ENCODE measurements around the gene ARRB2. TPM values are rescaled to one million over a fixed set of nuclear protein-coding genes. Genes with fewer than 3 reads are reported as not detected.

The ARRB2 gene
- total and polyA plus RNA-seq, 2 of the 8 experiments (the other 6 are each of a cell fraction or from before 2014, with no cell fraction given) = 72.4 to 101 TPM

DNA sequence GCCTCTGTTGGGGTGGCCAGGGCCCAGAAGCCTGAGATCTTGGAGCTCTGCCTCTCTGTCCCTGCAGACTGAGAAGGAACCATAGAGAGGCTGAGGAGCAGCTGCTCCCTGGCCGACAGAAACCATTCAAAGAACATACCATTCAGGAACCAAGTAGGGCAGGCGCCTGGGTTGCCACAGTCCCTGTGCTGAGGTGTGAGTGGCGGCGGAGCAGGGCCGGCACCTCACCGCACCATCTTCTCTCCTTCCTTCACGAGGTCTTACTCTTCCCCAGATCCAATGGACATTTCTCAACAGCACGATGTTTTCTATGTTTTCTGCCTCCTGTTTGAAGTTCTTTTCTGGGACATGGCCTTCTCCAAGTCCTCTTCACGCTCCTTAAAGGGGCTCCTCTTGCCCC is 46.2 kb upstream of the ARRB2 start:
- no peaks in the 10 kb centered on the region for H3K23me2 ChIP-seq (ENCODE audit: low read depth, low read length)
- CTCF ChIA-PET (ENCODE audit: partially characterized antibody) = interaction anchor here (0.5 to 1.2 kb wide), 4 partner anchors 9 to 414 kb away, joined by 3 to 4 read pairs (median 3); no protein-coding TSS in a partner anchor
- no peak overlapping the region for H3K56ac ChIP-seq (replicated peaks; ENCODE audit: insufficient read length, low read depth, low read length)
- TF ChIP-seq EGR1 (IDR thresholded peaks at IDR 0.05; ENCODE audit: borderline replicate concordance, low read depth, low read length) = no peak
- TF ChIP-seq SP4 (IDR thresholded peaks at IDR 0.05; ENCODE audit: low read length) = no peak
- no peak for TF ChIP-seq CTBP2 (IDR thresholded peaks at IDR 0.05; ENCODE audit: borderline replicate concordance, insufficient read depth, insufficient read length, low read length)
- TF ChIP-seq CHD2 (IDR thresholded peaks at IDR 0.05; ENCODE audit: low read length) = no peak
- no peak for TF ChIP-seq GTF2F1 (IDR thresholded peaks at IDR 0.05; ENCODE audit: borderline replicate concordance, low read depth, low read length)
- TF ChIP-seq NRF1 (IDR thresholded peaks at IDR 0.05; ENCODE audit: low read depth, low read length) = no peak
- no peak for TF ChIP-seq SAP30 (IDR thresholded peaks at IDR 0.05; ENCODE audit: insufficient read depth, insufficient replicate concordance, low read length)
- TF ChIP-seq ASH2L (IDR thresholded peaks at IDR 0.05; ENCODE audit: low read length) = no peak
- no peak for TF ChIP-seq SIRT6 (IDR thresholded peaks at IDR 0.05; ENCODE audit: low read length)
- no peak for TF ChIP-seq TCF12 (IDR thresholded peaks at IDR 0.05; ENCODE audit: low read depth, low read length)
- no peak for TF ChIP-seq NANOG (IDR thresholded peaks at IDR 0.05; ENCODE audit: insufficient read depth, low read depth, low read length, poor library complexity, severe bottlenecking)

More for the DNA sequence above, 46.2 kb upstream of the ARRB2 start:
- no peak overlapping the region for H3K4ac ChIP-seq (replicated peaks; ENCODE audit: insufficient read length, low read depth, low read length)
- H3K79me1 ChIP-seq (ENCODE audit: low read depth, low read length) = no peaks in the 10 kb centered on the region
- no peak overlapping the region for H3K14ac ChIP-seq (ENCODE audit: insufficient read length)
- H2BK5ac ChIP-seq (ENCODE audit: low read depth, low read length) = no peak overlapping the region
- no peak overlapping the region for H3K4me2 ChIP-seq (ENCODE audit: insufficient read depth in 1 of 2, low read depth in 2 of 2, low read length in 2 of 2)
- H3K23ac ChIP-seq (ENCODE audit: insufficient read length) = no peak overlapping the region
- WGBS, 2 experiments (ENCODE audit: extremely low coverage in 1 of 2, insufficient coverage in 1 of 2, insufficient read length in 1 of 2, insufficient replicate concordance in 2 of 2, low coverage in 1 of 2, low lambda C conversion rate in 2 of 2, missing lambda C conversion rate in 1 of 2) = 90% methylated on average over 9 of the region's 9 CpGs; no CpG with 5 or more reads in 1 of the 2 experiments
- DNase-seq (ENCODE audit: low read depth in 1 of 2, low spot score in 2 of 2) (no peak), FAIRE-seq (no peak)
- H2BK20ac ChIP-seq (ENCODE audit: low read length) = no peak overlapping the region
- H3K27ac ChIP-seq (ENCODE audit: low read depth, low read length) = no peak overlapping the region
- no peak overlapping the region for H3K9ac ChIP-seq (replicated peaks in 1 of 4; ENCODE audit: extremely low read depth in 1 of 4, low read depth in 3 of 4, low read length in 3 of 4)
- no peak overlapping the region for H2BK120ac ChIP-seq (replicated peaks; ENCODE audit: low read depth, low read length)
- no peak overlapping the region for H4K91ac ChIP-seq (replicated peaks; ENCODE audit: insufficient read length, low read length)
- POLR2A ChIA-PET (ENCODE audit: partially characterized antibody) = interaction anchor here (1.1 kb wide), 1 partner anchor 42 kb away, joined by 3 read pairs; no protein-coding TSS in a partner anchor
- no peaks in the 10 kb centered on the region for H4K20me1 ChIP-seq (replicated peaks in 1 of 2; ENCODE audit: control insufficient read depth in 1 of 2, insufficient read depth in 2 of 2, low read length in 2 of 2)
- H3K27me3 ChIP-seq (replicated peaks in 1 of 4; ENCODE audit: control insufficient read depth in 3 of 4, extremely low read depth in 1 of 4, insufficient read depth in 3 of 4, low read length in 3 of 4) = no peaks in the 10 kb centered on the region
- no peak overlapping the region for H2AK5ac ChIP-seq (ENCODE audit: low read depth, low read length)
- no peak overlapping the region for H3K4me3 ChIP-seq (ENCODE audit: extremely low read depth in 1 of 4, insufficient read depth in 2 of 4, low read depth in 3 of 4, low read length in 4 of 4)
- H4K5ac ChIP-seq (ENCODE audit: insufficient read length, low read depth, low read length) = no peak overlapping the region
- H4K8ac ChIP-seq (ENCODE audit: extremely low read depth, insufficient read depth, low read length) = no peak overlapping the region
- H3K36me3 ChIP-seq (ENCODE audit: control insufficient read depth in 2 of 4, insufficient read depth in 4 of 4, low read length in 3 of 4) = no peaks in the 10 kb centered on the region
- H3K4me1 ChIP-seq (replicated peaks in 1 of 4; ENCODE audit: control insufficient read depth in 3 of 4, insufficient read depth in 4 of 4, low read length in 3 of 4) = peaks cover 0 to 4% (median 2%) of the 10 kb centered on the region in 4 experiments; a peak in 1 of 7 replicates
- H3K79me2 ChIP-seq (ENCODE audit: control insufficient read depth in 1 of 2, insufficient read depth in 2 of 2, low read length in 2 of 2) = no peaks in the 10 kb centered on the region
- no peak overlapping the region for H2AFZ ChIP-seq (ENCODE audit: low read length)
- no peak overlapping the region for H3K18ac ChIP-seq (ENCODE audit: extremely low read depth, low read length)
- H2BK15ac ChIP-seq (ENCODE audit: low read length) = no peak overlapping the region
- no peaks in the 10 kb centered on the region for H3K9me3 ChIP-seq (ENCODE audit: insufficient read depth in 2 of 2, low read depth in 1 of 2, low read length in 1 of 2)
- H2BK12ac ChIP-seq (ENCODE audit: low read depth, low read length) = no peak overlapping the region

Measured in H1 (cell line).